RWPE1 (cell line): ENCODE data around the gene FERD3L.

Experiments
- CTCF ChIA-PET: fragments of 350-600 bp; sonication (Branson Sonifier 250); formaldehyde crosslinking; extraction: SDS; loops from one replicate; lab custom pipeline; 2021; lab: Yijun Ruan, JAX
- POLR2A ChIA-PET: fragments of 400-600 bp; formaldehyde crosslinking; extraction: SDS; loops from one replicate; lab custom pipeline; 2020; ENCODE audit warnings: antibody characterized with exemption; ENCODE audit not compliant: low non-redundant PET; lab: Yijun Ruan, JAX
- DNase-seq: peaks from one replicate; pipeline ENCODE4 v3.0.0; 2012; ENCODE audit warnings: low spot score
- H3K27ac ChIP-seq: fragments of 450-650 bp; 2 replicates; pipeline ENCODE4 v1.5.1; 2017
- CTCF ChIP-seq: fragments of 450-650 bp; conservative IDR thresholded peaks from 2 replicates; pipeline ENCODE4 v1.5.1; 2017; ENCODE audit warnings: low read depth, mild to moderate bottlenecking

Gene FERD3L

DNA sequence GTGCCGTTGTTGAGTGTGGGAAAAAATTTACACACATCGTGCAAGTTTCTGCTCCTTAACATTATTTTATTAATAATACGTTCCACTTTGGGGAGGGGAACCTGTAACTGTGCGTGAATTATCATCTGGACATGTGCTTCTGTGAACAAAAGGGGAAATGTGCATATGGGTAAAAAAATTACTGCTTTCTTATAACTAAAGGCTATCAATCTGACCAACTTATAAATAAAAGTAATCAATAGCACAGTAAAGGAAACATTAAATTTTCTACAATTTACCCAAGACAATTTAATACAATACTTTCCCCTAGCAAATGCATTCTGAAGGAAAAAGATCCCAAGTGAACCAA, 32.2 kb downstream of the FERD3L start:
- ChIA-PET CTCF (no interaction called here), POLR2A (no interaction called here)
- no peak for TF ChIP-seq CTCF
- DNase-seq: no peak
- H3K27ac ChIP-seq: no peak overlapping the region

DNA sequence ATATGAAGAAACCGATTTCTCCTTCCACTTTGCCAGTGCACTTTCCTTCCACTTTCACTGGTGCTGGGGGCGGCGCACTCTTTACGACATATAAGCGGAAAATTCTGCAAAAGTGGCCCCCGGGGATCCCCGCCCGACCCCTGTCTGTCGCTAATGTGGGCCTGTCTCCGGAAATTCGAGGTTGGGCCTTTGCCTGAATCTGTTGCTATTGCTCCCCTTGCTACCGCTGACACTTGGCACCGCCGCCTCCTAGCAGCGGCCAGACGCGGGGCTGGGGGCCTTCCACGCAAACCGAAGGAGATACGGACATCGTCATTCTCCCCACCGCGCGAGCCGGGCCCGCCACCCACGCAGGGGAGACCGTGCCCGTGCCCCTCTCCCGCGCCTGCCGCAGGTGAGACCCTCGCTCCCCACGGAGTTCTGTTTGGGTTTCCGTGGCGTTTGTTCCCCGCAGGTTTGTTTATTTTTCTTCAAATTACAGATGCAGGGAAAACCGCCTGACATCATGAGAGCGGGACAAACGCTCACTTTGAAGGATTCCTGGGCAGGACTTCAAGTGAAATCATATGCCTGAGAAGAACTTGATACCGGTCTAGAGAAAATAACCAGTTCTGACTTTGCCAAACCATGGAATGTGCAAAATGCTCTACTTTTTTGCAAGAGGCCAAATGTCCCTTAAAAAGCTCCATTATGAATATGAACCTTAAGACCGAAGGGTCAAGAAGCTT, 32.8 kb downstream of the FERD3L start:
- CTCF ChIA-PET: no interaction called here
- TF ChIP-seq CTCF: no peak
- no peak for DNase-seq
- POLR2A ChIA-PET: no interaction called here
- H3K27ac ChIP-seq: no peak overlapping the region

GRCh38 chr7:19111474-19112273, 33.5 kb downstream of the FERD3L start:
- TF ChIP-seq CTCF: no peak
- no peak for DNase-seq
- H3K27ac ChIP-seq: no peak overlapping the region
- POLR2A ChIA-PET: no interaction called here
- CTCF ChIA-PET: no interaction called here

GRCh38 chr7:19110776-19111175, 34.4 kb downstream of the FERD3L start:
- no peak for DNase-seq
- no peak overlapping the region for H3K27ac ChIP-seq
- no peak for TF ChIP-seq CTCF
- ChIA-PET POLR2A (no interaction called here), CTCF (no interaction called here)

GRCh38 chr7:19110026-19110730, 35.0 kb downstream of the FERD3L start:
- H3K27ac ChIP-seq: no peak overlapping the region
- TF ChIP-seq CTCF: no peak
- POLR2A ChIA-PET: no interaction called here
- DNase-seq: no peak
- CTCF ChIA-PET: interaction anchor here (1.1 kb wide), 1 partner anchor 12 kb away, joined by 3 read pairs; no protein-coding TSS in a partner anchor
